ENCODE results near the gene CDH23.

CDH23 gene

DNA sequence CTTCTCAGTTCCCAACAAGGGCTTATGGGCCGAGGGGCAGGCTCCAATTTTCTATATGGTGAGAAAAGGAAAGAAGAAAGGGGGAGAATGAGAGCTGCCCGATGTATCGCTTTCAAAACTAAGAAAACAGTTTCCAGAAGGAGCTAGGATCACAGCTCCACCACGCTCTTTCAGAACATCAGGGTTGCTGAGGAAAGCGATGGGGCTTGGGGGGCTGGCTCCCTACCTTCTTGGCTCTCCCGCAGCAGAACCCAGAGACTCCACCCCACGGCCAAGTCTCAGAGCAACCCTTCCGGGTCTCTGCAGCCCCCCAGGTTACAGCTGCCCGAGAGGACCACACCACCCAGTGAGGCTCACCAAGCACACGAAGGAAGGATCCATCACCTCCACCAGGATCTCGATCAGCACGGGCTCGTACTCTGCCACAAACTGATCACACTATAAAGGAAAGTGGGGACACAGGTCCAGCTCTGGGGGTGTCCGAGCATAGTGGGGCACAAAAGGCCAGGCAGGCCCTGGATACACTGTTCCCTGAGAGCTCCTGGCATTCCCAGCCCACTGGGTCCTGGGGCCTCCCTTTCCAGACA lies 422.0 kb downstream of the CDH23 start:
- no peak for DNase-seq (ENCODE audit: low spot score)

DNA sequence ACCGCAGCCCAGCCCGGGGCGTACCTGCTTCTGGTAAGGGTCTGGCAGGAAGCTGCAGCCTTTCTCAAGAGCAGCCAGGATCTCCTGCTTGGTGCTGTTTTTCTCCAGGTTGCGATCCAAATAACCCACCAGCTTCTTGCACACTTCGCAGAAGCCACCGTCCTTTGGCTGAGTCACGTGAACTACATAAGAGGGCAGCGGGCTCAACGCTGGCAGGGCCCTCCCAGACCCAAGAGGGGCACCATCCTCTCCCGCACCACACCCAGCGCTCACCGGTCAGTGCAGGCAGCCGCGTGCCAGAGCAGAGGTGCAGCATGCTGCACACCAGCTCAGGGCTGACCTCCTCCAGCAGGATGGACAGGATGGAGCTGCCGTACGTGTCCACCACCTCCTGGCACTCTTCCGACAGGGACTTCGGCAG lies 422.7 kb downstream of the CDH23 start:
- DNase-seq (ENCODE audit: low spot score): no peak

DNA sequence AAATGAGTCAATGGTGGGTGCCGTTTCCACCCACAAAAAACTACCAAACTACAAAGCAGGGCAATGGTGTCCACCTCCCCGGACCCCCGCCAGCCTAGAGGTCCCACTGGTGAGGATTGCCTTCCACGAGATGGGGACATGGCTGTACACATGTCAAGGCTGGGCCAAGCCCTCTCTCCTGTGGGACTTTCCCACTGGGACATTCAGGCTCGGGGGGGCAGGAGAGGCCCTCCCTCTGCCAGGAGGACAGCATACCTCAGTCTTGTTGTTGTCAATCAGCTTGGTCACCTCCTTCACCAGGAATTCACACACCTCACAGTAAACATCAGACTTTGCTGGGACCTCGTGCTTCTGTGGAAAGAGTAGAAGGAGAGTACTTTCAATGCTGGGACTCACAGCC lies 423.3 kb downstream of the CDH23 start:
- no peak for DNase-seq (ENCODE audit: low spot score)

DNA sequence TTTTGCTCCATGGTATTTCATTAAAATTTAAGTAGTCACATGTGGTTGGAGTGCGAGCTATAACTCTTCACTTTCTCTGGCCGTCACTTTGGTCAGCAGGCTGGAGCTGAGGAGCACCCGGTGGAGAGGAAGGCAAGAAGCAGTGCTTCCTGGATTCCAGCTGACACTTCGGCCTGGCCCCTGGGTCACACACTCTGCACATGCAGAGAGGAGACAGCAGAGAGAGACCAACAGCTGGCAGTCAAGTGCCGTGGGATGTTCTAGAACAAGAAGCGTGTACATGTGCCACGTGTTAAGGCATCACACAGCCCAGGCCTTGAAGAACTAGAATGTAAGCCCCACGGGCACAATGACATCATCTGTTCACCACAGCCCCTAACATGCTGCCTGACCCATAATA lies 424.2 kb downstream of the CDH23 start:
- no peak for DNase-seq (ENCODE audit: low spot score)

DNA sequence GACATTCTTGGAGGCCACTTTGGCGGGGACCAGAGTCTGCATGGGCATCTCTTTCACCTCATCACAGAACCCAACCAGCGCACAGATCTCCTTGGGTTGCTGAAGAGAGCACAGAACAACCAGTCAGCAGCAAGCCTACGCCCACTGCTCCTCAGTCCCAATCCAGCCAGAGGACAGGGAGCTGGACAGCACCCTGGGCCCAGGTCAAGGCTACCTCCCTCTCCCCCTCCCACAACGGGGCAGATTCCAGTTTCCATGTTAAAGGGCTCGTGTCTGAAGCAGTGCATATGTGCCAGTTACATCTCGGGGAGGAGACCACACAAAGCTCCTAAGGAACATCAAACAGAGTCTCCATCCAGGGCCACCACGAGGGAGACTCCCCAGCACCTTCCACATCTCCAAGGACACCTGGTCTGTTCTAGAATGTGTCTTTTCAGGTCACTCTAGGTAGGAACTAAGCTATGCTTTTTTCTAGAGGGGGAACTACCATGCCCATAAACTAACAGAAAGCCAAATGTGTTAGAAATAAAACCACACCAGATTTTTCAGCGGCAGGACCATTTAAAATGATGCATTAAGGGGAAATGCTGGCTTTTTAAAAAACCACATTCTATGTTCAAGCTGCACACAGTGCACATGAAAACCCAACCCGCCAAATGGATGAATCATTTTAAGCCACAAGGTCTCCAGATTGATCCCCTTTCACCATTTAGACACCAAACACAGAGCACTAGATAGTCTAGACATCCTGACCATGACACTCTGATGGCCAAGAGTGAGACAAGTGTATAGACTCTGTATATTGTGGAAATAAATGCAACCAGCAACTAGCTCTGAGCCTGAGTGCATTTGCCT lies 425.4 kb downstream of the CDH23 start:
- no peak for DNase-seq (ENCODE audit: low spot score)

DNA sequence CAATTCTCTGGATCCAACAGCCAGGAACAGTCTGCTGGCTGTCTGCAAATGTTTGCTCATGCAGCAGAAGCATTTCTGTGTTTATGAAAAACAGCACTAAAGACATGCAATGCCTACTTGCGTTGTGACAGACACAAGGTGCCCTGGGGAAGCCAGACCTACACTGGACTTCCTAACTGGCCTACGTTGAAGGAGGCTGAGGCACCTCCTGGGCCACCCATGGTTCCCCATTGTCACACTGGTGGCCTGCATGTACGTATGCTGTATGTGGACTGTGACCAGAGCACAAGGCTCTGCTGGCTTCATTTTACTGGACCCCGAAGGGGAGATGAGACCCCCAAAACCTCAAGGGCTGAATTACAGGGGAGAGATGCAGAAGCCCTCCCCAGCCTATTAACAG lies 426.6 kb downstream of the CDH23 start:
- no peak for DNase-seq (ENCODE audit: low spot score)

DNA sequence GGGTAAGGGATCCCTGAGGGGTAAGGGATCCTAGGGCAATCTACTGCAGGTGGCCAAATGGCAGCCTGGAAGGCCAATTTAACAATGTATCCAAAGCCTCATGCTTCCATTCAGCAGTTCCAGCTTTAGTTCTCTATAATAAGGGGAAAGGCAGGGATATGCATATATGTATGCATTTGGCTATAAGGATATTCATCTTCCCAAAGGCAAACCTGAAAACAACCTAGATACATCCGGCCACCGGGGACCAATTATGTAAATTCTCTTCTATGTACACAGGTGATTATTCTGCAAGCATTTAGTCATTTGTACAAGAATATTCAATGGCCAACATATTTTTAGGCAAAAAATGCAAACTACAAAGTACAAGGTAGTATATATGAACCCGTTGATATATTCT lies 427.6 kb downstream of the CDH23 start:
- no peak for DNase-seq (ENCODE audit: low spot score)

DNA sequence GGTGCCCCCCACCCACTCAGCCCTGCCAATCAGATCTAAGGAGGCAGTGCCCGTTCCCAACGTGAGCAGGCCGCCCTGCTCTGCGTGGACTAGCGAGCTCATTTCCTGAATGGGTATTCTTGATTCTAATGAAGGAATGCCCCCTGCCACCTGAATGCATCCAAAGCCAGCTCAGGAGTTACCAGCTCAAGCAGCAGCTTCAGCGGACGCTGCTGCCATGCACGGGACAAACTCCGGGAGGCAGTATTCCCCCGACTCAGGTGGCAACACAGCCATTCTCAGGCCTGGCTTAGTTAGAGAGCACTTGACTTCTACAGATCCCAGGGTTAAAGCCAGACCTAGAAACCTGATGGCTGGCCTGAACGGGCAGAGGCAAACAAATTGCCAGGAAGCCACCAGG lies 428.5 kb downstream of the CDH23 start:
- DNase-seq (ENCODE audit: low spot score): no peak

DNA sequence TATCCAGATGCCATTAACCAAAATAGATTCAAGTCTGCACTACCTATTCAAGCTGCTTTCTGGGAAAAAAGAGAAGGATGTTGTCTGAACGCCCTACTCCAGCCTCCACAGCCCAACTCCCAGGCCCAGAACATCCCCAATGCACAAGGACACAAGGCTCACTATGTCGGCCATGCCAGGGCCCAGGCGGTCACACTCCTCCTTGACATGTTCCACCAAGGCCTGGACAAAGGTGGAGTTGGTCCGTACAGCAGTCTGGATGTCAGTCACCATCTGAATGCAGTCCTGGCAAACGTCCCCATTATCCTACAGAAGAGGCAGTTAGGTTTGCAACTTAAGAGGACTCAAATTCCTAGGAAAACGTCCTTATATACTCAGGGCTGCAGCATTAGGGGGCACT lies 431.1 kb downstream of the CDH23 start:
- DNase-seq (ENCODE audit: low spot score): no peak

DNA sequence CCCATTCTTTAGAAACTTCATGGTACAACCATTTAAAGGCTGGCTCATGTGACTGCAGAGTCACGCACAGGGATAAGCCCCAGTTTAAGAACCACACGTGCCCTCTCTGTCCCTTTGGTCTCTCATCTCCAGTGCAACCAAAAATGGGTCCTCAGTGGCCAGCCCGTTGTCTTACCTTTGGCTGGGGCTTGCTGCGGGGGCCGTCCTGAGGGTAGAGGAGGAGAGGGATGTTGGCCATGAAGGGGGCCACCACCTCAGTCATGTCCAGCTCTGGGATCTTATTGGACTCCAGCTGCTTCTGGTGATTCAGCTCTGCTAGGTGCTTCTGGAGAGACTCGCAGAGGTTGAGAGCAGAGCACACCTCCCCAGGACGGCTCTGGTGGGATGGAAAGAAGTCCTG lies 432.0 kb downstream of the CDH23 start:
- no peak for DNase-seq (ENCODE audit: low spot score)

DNA sequence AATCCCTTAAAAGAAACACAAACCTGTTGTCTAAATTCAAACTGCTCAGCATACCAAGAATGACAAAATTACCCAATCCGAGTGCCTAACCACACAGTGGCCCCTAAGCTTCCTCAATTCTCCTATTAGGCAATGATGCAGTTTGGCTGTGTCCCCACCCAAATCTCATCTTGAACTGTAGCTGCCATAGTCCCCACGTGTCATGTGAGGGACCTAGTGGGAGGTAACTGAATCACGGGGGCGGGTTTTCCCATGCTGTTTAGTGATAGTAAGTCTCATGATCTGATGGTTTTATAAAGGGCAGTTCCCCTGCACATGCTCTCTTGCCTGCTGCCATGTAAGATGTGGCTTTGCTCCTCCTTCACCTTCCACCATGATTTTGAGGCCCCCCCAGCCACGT lies 432.5 kb downstream of the CDH23 start:
- DNase-seq (ENCODE audit: low spot score): no peak

DNA sequence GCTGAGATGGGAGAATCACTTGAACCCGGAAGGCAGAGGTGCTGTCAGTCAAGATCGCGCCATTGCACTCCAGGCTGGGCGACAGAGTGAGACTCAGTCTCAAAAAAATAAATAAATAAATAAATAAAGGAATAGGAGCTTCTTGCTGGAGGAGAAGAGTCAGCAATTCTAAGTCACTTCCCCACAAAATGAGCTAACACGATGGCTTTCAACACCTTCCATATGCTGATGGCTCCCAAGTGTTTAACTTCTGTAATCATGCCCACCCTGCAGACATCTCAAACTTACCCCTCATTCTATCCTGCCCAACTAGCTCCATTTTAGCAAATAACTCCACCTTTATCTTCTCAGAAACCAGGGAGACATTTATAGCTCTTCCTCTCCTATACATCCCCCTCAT lies 433.2 kb downstream of the CDH23 start:
- DNase-seq (ENCODE audit: low spot score): no peak

DNA sequence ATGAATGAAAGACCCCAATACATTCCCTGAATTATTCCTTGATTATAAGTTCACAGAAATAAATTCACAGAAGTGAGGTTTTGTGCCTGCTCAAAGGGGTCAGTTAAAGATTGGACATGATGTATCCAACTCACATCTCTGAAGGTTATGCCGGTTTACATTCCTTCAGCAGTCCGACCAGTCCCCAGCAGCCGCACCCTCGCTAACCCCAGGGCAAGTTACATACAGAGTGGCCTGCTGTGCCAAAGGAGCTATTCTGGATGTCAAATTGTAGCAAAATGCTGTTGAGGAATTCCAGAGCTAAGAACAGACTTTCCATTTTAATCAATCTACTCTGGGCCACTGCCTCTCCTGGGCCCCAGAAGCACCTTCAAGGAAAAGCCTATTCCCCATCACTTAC lies 434.0 kb downstream of the CDH23 start:
- DNase-seq (ENCODE audit: low spot score): no peak

DNA sequence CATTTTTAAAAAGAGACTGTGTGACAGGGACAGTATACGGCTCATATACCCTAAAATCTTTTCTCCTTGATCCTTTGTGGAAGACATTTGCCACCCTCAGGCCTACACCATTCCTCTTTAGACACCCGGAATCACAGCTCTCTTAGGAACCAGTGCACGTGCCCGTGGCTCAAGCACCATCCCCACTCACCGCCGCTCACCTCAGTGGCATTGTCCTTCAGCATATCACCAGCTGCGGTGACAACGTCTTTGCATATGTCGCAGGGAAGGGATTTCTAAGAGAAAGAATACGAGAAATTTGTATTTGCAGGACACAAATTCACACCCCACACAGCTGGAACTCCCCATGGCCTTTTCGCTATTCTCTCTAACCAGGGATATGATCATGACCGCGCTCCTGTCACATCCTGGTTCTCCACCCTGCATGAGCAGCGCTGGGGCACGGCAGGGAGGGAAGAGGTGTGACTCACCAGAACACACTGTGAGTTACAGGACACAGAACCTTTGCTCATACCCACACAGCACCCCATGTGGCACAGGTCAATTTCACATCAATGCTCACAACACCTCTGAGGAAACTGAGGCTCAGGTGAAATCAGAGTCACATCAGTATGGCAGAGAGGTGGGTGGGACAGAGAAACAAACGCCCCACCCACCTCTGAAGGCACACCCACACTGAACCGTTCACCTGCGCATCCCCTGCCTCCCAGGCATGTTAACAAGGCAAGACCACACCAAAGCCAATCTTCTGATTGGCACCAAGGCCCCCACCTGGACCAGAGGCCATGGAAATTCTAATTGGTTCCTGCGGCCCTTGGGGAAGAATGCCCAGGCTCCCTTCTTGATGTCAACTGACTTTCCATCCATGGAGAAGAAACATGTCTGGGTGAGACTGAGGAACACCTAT lies 435.2 kb downstream of the CDH23 start:
- DNase-seq (ENCODE audit: low spot score): peak; percentile 88

DNA sequence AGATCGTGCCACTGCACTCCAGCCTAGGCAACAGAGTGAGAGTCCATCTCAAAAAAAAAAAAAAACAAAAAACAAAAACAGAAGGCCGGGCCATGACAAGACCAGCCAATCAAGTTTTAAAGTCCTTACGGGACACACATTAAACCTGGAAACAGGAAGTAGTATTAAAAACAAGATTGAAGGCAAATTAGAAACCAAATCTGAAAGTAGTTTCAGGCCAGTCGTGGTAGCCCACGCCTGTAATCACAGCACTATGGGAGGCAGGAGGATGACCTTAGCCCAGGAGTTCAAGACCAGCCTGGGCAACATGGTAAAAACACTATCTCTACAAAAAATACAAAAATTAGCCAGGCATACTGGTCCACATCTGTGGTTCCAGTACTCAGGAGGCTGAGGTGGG lies 436.2 kb downstream of the CDH23 start:
- DNase-seq (ENCODE audit: low spot score): no peak

DNA sequence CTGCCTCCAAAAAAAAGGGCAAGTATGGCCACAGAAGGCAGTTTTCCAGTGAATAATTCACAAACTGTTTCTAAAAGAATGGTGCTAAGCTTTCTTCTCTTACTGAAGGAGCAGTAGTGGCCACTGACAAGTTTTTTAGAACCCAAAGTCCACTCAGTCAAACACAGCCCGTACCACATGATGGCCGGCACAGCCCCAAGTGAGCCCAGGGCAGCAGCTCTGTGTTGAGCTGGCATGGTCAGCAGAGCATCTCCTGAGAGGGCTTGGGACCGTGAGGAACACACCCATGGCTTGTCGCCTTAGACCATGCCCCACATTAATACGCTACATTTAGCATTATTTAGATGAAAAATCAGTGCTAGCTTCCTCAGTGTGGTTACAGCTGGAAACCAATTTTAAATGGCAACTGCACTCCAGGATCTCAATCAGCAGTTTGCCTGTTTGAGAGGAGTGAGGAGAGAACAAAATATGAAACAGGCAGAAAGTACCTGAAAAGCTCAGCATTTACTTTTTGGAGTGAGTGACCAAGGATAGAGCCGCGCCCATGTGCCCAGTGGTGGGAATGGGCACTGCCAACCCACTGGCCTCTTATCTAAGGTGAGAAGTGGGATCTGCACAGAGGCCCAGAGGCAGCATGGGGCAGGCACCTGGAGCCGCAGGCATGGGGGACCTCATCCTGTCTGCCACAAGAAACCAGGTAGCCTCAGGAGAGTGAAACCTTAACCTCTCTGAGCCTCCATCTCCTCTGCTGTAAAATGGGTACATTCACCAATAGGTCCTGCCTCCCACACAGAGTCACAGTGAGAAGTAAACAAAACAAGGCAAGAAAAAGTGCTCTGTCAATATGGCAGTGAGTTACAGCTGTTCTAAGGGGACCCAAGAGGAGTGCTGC lies 437.0 kb downstream of the CDH23 start:
- DNase-seq (ENCODE audit: low spot score): no peak

DNA sequence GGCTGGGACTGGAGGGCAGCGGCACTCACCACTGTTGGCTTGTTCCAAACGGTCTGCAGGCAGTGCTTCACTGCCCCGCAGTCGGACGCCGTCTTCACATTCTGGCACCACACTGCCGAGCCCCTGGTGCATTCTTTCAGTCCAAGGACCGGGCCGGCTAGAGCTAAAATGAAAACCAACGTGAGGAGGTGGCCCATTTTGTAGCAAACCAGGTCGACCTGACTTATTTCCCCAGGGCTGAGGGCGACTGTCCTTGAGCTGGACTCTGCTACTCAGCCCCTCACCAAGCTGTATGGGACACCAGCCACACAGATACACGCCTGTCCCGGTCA lies 437.6 kb downstream of the CDH23 start:
- no peak for DNase-seq (ENCODE audit: low spot score)

DNA sequence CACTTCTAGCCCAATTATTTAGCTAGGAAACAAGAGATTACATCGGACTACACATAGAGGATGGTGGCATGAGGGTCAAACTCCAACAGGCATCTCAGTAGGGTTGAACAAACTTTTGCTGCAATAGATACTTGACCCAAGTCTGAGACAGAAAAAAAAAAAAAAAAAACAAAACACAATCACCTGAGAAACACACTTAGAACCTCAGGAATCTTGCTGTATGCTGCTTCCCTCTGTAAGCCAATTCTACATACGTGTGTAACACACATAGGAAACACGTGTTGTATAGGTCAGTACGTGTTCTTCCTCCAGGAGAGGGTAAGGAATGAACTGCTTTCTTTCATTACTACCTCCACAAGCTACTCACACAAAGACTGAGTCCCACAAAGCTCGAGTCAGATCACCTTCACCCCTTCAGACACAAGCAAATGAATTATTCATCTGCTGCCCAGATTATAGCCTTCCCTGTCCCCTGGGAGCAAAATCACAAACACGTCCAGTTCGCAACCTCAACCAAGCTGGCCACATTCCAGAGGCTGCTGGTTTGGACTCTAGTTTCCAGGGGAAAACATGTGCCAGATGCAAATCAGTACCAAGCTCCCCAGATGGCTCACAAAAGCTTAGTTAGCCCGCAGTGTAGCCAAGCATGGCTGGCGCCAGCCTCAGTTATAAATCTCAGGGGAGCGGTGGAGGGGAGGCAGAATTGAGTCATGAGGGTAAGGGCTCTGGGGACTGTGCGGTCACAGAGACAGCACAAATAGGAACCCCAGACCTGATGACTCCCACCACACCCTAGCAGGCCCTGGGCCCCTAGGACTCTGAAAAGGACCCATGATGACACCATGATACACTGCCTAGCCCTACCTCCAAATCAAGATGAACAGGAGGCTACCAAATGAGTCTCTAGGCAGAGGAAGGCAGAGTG lies 439.2 kb downstream of the CDH23 start:
- DNase-seq (ENCODE audit: low spot score): peak; percentile 99

DNA sequence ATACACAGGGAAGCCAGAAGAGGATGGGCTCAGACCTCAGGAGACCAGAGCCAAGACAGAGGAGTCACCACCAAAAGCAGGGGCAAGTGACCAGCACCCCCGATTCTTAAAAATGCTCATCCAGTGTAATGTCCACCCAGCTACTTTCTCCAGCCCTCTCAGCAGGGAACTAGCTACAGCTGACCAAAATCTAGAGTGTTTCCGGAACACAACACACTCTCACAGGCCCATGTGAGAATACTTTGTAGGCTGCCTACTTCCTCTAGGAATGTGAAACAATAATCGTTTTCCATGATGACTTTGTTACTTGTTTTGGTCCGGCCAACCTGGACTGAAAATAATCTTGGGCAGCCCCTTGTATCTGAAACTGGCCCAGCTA lies 439.9 kb downstream of the CDH23 start:
- no peak for DNase-seq (ENCODE audit: low spot score)

DNA sequence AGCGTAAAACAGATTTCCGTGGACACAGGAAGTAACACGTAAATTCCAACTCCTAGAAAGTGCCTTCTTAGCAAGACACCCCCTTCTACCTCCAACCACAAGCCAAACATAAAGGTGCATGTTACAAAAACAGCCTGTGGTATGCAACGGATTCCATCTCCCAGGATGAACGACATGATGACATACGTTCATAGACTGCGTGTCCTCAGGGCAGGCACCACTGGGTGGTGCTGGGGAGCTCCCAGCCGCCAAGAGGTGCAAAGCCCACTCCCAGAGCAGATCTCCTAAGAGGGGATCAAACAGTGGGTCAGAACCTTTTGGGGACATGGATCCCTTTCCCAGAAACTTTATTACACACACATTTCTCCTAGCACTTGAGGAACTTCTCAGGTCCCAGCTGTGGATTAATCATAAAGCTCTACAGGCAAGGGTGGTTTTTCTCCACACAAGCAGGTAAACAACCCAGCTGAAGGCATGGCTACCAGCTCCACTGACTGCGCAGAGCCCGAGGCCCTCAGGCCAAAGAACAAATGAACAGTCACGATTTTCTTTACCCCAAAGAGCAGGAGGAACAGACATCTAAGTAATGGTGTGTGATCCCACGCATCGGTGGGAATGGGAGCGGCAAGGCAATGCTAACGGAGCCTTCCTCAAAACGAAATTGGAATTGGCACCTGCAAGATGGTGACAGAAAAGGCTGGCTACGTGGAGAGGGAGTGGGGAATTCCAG lies 440.5 kb downstream of the CDH23 start:
- DNase-seq (ENCODE audit: low spot score): peak; percentile 79

All from kidney tubule cell (primary cell).